GM12872 (cell line): ENCODE measurements around the gene FAS.

ENCODE experiments used
- TF ChIP-seq, protein P1 (sequence below): IDR thresholded peaks from 3 replicates; pipeline ENCODE4 v1.5.1; 2011; ENCODE audit warnings: low read depth, mild to moderate bottlenecking, low read length, moderate library complexity; ENCODE audit not compliant: insufficient read depth

The FAS gene

DNA sequence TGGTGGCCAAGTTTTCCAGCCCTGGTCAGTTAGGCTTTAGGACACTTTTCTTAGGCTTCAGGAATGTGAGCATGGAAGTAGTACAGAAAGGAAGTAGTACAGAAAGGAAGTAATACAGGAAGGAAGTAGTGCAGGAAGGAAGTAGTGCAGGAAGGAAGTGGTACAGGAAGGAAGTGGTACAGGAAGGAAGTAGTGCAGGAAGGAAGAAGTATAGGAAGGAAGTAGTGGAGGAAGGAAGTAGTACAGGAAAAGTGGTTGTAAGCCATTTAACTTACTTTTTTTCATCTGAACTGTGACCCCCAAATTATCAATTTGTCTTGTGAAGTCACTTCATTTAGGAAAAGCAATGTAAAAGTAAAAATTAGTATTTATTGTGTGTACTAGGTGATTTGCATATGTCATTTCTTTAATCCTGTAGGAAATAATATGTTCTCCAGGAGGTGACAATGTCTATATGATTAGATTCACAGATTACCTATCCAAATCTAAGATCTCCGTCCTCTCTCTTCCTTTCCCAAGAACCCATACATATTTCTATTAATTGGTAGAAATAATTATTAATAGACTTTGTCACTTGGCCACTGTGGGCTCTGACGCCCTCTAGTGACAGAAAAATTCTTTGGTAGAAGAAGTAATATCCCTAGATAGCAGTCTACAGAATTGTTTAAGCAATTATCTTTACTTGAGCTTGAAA, 3.9 kb upstream of the FAS start:
- TF ChIP-seq, protein P1, sequence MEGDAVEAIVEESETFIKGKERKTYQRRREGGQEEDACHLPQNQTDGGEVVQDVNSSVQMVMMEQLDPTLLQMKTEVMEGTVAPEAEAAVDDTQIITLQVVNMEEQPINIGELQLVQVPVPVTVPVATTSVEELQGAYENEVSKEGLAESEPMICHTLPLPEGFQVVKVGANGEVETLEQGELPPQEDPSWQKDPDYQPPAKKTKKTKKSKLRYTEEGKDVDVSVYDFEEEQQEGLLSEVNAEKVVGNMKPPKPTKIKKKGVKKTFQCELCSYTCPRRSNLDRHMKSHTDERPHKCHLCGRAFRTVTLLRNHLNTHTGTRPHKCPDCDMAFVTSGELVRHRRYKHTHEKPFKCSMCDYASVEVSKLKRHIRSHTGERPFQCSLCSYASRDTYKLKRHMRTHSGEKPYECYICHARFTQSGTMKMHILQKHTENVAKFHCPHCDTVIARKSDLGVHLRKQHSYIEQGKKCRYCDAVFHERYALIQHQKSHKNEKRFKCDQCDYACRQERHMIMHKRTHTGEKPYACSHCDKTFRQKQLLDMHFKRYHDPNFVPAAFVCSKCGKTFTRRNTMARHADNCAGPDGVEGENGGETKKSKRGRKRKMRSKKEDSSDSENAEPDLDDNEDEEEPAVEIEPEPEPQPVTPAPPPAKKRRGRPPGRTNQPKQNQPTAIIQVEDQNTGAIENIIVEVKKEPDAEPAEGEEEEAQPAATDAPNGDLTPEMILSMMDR = peak; percentile 46

DNA sequence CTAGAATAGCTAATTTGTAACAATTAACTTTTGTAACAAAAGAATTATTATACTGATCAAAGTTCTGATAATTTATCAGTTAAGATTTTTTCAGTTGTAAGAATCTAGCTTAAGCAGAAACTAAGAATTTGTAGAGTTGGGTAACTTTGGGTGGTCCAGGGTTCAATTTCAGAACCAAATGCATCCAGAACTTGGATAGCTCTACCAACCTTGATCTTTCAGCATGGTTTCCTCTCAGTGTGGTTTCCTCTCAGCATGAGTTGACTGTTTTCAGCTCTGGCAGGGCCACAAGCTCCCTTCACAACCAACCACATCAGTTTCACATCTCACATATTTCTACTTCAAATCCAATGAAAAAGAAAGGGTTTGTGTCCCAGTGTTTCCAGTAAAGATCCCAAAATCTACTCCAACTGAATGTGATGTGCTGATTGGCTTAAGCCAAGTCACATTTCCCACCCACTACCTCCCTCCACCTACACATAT, 3.3 kb upstream of the FAS start:
- TF ChIP-seq, protein P1 = no peak

DNA sequence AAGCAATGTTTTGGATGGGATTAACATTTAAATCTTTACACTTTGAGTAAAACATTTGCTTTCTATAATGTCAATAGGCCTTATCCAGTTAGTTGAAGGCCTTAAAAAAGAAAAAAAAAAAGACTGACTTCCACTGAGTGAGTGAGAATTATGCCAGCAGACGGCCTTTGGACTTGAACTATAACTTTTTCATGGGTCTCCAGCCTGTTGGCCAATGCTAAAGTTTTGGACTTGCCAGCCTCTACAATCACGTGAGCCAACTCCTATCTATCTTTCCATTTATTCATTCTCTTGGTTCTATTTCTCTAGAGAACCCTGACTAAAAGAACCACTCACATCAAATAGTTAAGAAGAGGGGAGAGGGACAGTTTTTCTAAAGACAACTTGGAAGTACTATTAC, 2.8 kb upstream of the FAS start:
- TF ChIP-seq, protein P1 = no peak

DNA sequence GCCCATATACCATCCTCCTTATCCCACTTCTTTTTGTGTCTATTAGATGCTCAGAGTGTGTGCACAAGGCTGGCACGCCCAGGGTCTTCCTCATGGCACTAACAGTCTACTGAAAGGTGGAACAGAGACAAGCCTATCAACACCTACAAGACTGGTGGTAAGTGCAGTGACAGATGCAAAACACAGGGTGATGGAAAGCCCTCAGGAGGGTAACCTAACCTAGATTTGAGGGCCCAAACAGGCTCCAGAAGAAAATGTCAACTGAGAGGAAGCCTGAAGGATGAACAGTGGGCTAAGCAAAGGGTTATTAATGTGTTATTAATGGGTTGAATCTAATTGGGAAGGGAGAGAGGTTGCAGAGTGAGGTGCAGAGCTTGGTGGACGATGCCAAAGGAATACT, 1.2 kb upstream of the FAS start:
- TF ChIP-seq, protein P1 = no peak

DNA sequence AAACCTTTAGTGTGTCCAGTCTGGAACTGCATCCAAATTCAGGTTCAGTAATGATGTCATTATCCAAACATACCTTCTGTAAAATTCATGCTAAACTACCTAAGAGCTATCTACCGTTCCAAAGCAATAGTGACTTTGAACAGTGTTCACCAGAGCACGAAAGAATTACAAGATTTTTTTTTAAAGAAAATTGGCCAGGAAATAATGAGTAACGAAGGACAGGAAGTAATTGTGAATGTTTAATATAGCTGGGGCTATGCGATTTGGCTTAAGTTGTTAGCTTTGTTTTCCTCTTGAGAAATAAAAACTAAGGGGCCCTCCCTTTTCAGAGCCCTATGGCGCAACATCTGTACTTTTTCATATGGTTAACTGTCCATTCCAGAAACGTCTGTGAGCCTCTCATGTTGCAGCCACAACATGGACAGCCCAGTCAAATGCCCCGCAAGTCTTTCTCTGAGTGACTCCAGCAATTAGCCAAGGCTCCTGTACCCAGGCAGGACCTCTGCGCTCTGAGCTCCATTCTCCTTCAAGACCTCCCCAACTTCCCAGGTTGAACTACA, 694 bp upstream of the FAS start:
- TF ChIP-seq, protein P1 = no peak

DNA sequence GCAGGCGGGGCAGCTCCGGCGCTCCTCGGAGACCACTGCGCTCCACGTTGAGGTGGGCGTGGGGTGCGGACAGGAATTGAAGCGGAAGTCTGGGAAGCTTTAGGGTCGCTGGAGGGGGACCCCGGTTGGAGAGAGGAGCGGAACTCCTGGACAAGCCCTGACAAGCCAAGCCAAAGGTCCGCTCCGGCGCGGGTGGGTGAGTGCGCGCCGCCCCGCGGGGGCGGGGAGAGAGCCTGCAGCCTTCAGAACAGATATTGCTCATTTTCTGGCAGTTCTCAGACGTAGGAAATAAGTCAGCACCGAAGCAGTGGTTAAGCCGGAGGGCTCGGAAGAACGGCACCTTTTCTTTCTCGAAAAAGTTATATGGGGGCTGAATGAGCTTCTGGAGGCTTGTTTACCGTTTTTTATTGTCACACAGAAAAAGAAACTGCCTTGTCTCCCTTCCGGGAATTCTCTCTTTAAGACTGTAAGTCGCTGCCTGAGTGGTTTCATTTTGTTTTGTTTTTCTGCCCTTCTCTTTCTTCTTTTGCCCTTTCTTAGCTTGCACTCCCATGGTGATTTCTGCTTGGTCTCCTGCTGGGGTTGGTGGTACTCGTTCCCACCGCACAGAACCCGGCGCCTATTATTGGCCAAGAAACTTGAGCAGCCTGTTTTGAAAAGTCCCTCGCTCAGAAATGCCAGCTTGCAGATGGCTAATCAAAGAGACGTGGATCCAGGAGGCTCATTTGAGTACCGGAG, 732 bp downstream of the FAS start:
- TF ChIP-seq, protein P1 = no peak

DNA sequence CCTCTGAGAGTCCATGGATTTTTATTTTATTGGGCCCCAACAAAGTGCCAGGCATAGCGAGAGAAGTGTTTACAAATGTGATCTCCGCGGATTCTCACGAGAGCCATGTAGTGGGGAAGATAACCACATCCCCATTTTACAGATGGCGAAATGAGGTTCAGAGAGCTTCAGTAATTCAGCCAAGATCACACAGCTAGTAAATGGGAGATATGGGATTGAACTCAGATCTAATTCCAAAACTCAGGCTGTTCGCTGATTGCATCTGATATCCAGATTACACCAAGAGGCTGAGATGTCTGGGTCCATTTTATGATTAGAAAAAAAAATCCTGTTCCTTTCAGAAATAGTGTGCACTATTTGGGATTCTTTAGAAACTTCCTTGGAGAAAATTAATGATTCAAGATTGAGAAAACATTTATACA, 1.3 kb downstream of the FAS start:
- TF ChIP-seq, protein P1 = no peak
